Left kidney (tissue), 2 donors: ENCODE measurements around the gene ASB10. TPM values are rescaled to one million over a fixed set of nuclear protein-coding genes. Genes with fewer than 3 reads are reported as not detected.

ENCODE experiments used
- DNase-seq: peaks from one replicate; pipeline ENCODE4 v3.0.0-alpha.2; 2013
- polyA plus RNA-seq: library from polyadenylated mRNA; unstranded; fragments of 120-200 nt; gene quantifications from one replicate; pipeline ENCODE4 v1.2.1, GENCODE V29; 2013; ENCODE audit not compliant: insufficient read length

ASB10 gene
- polyA plus RNA-seq, 1 donor, result not detected

DNA sequence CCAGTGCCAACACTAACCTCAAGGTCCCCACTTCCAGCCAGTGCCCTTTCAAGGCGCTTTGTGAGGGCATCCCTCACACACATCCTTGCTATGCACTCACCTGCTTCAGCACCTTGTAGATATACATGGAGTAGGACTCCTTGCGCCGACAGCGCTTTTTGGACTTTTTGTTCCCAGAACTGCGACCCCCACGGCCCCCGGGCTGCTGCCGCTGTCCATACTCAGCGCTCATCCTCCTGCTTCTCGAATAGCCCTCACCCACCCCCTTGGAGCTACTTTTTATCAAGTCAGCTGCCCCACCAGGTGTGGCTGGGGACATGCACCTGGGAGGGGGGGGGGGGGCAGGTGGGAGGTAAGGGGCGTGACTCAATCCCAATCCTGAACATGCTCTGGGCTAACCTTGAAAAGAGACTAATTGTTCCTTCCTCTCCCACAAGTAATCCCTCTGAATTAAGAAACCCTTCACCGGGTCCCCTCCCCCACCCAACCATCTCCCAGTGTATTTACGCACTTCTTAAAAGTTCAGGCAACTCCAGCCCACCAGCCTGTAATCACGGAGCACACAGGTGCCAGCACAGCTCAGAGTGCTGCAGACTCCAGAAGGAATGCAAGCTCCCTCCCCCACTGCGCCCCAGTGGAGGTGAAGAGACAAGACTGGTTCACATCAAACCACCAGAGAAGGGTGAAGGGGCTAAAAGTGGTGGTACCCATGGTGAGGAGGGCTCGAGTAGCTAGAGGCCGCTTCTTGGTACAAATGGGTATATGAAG is 23.2 kb upstream of the ASB10 start, which contains the start of gene H2BK1:
Gene H2BK1 (minus strand): TSS at position 402 of the 768 bp plus-strand sequence. CDS start 170 bp downstream, at position 232.
- DNase-seq, result no peak

GRCh38 chr7:151209588-151209987 is 22.5 kb upstream of the ASB10 start:
- no peak for DNase-seq

DNA sequence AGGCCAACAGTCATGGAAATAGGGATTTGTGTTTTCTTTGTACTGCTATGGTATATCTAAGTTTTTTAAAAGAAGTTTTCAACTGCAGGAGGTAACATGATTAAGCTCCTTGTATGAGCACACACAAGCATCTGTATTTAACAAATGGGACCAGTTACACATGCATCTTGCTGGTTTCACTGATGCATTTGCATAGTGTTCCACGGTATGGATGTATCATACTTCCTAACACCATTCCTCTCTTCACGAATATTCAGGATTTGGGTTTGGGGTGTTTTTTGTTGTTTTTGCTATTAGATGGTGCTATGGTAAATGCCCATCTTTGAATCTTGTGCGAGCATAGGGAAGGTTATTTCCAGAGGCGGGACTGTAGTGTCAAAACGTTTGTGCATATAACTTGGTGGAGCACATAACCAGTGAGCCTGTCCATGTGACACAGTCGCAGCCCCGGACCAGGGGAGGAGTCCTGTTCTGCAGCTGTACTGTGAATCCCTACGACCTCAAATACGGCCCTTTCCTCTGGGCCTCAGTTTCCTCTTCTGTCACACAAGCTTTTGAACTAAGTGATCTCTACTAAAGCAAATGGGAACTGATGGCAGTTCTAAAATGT is 21.3 kb upstream of the ASB10 start:
- no peak for DNase-seq

GRCh38 chr7:151207804-151208203 is 20.8 kb upstream of the ASB10 start:
- DNase-seq, result no peak

DNA sequence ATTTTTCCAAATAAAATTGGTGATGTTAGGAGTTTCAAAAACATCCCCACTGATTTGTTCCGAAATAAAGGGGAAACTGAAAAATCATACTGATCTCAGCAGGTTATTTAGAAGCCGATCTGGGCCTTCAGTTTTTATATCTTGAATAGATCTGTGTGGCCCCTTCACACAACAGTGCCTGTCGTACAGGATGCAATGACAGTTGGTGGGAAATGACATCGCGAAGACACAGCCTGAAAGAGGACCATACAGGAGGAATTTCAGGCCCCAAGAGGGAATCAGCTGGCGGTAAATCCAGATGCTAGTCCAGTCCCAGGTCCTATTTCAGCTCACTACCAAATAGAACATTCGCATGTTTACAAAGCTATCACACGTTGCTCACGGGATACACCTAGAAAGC is 20.3 kb upstream of the ASB10 start:
- no peak for DNase-seq

DNA sequence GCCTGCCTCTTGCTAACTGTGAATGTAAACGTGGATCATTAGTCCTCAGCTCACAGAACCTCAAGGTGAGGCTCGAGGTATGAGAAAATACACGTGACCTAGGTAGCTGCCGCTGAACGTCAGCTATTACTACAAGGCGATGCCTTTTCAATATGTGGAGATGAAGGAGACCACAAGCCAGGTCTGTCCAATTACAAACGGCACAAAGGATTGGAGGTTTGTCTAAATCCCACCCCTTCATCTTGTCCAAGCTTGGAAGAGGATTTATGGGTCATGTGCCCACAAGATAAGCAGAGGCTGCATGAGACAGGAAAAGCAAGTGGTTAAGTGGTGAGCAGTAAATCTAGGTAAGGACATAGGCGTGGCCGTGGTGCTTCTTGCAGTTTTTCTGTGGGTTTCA is 19.9 kb upstream of the ASB10 start:
- DNase-seq, result no peak

DNA sequence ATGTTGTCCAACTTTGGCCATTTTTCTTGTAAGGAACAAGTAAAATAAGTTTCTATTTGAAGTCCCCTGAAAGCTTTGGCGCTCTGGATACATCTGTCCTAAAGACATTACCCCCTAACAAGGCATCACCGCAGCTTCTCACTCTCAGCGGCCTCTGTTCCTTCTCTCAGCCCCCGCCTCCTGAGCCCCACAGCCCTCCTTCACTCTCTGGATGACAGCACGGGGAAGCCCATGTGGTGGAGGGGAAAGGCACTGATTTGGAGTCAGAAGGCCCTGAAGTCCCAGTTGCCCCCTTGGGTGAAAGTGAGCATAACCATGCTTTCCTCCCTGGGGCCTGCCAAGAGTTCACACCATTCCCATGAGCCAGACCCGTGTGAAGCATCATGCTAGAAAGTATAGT is 18.7 kb upstream of the ASB10 start:
- no peak for DNase-seq

DNA sequence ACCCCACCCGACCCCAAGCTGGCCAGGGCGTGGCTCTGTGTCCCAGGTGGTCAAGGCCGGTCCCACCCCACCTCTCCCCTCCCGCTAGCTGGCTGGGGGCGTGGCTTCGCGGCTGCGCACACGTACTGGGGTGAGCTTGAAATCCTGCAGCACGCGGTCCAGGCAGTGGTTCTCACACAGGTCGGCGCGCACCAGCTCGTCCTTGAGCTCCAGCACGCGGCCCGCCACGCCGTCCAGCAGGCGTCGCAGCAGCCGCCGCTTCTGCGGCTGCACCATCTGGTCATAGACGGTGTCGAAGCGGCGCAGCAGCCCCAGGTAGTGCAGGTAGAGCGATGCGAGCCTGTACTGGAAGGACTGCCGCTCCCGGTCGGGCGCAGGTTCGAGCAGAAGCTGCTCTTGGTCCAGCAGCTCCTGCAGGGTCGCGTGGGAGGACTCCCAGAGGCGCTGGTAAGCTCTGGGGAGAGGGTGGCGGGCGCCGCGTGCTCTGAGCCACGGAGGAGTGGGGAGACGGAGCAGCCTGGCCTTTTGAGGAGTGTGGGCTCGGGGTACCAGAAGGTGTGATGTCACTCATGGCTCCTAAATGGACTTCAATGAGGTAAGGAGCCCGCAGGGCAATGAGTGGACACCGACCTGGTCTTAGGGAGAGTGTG is 17.5 kb upstream of the ASB10 start:
- DNase-seq, result no peak

DNA sequence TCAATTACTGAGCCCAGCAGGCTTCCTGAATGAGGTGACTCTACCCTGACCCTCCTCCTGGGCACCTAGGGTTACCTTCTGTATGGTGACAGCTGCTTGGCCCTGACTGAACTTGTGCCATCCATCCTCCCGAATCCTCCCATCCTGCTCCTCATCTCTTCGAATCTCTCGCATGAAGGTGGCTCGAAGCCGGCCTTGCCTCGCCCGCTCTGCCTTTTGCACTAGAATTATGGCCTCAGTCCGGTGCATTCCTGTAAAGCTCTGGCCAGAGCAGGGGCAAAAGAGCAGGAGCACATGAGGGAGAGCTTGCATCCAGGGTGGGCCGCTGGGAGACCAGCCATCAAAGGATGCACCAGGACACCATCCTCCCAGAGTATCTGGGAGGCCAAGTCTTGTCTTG is 15.8 kb upstream of the ASB10 start:
- DNase-seq, result no peak

GRCh38 chr7:151201751-151202150 is 14.7 kb upstream of the ASB10 start:
- no peak for DNase-seq

- no peak for DNase-seq
Observed at GRCh38 chr7:151201344-151201743, 14.3 kb upstream of the ASB10 start.

- peak; percentile 41 for DNase-seq
Observed at GRCh38 chr7:151198945-151199848, 12.1 kb upstream of the ASB10 start.

GRCh38 chr7:151197932-151198331 is 10.9 kb upstream of the ASB10 start:
- no peak for DNase-seq

DNA sequence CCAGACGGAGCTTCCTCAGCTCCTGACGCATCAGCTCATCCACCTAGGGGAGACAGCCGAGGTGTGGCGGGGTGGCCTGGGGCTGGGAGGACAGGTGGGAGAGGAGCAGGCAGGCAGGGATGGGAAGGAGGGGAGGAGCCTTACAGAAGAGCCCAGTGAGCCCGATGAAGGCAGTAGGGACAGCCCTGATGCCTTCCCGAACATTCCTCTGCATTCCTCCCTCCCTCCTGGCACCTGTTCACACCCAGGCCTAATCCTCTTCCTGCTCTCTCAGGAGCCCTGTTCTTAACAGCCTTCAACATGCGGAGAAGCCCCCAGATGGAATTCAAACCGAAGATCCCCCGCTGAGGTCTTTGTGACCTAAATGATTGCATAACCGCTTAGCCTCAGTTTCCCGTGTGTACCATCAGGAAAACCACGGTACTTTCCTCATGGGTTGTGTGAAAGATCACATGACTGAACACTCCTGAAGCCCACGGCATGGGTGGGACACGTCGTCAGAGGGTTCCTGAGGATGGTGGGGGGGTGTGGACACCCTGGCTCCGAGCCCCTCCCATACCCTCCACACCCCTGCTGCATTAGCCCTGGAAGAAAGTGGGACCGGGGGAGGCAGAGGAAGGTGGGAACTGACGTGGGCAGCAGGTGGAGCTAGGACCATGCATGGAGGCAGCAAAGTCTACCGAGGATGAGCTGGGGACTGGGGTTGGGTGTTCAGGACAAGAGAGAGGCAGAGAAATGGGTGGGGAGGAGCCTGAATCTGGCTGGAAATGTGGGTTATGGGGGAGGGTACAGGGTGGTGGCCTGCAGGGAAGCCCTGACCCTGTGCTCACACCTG is 8.8 kb upstream of the ASB10 start:
- DNase-seq, result no peak

DNA sequence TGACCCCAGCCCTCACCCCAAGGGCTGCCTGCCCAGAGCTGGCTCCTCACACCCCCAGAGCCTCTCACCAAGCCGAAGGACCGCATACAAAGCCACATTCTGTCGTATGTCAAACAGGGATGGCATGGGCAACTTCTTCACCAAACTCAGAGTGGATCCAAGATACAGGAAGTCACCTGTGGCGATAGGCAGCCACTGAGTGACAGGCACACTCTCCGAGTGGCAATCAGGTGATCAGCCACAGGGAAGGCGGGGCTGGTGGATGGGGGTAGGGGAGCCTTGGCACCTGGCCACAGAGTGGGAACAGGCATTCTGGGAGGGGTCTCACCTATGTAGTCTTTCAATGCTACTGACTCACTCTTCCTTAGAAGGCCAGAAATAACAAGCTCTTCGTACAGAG is 7.1 kb upstream of the ASB10 start:
- DNase-seq, result no peak

GRCh38 chr7:151193203-151193978 is 6.3 kb upstream of the ASB10 start:
- no peak for DNase-seq

GRCh38 chr7:151192002-151192539 is 5.0 kb upstream of the ASB10 start:
- DNase-seq, result no peak

GRCh38 chr7:151191544-151191943 is 4.5 kb upstream of the ASB10 start:
- DNase-seq, result no peak

DNA sequence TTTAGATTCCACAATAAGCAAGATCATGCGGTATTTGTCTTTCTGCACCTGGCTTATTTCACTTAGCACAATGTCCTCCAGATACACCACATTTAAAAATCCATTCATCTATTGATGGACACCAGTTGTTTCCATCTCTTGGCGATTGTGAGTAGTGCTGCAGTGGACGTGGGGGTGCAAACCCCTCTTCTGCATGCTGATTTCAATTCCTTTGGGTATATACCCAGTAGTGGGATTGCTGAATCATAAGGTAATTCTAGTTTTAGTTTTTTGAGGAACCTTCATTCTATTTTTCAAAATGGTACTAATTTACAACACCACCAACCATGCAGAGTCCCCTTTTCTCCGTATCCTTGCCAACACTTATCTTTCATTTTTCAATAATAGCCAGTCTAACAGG is 2.0 kb upstream of the ASB10 start:
- no peak for DNase-seq

- DNase-seq, result no peak
Observed at GRCh38 chr7:151188252-151188542, 1.1 kb upstream of the ASB10 start.
